ENCODE measurements around the gene PACSIN1. TPM values are rescaled to one million over a fixed set of nuclear protein-coding genes. Genes with fewer than 3 reads are reported as not detected.

The PACSIN1 gene
- total RNA-seq, 1 donor, result not detected

DNA sequence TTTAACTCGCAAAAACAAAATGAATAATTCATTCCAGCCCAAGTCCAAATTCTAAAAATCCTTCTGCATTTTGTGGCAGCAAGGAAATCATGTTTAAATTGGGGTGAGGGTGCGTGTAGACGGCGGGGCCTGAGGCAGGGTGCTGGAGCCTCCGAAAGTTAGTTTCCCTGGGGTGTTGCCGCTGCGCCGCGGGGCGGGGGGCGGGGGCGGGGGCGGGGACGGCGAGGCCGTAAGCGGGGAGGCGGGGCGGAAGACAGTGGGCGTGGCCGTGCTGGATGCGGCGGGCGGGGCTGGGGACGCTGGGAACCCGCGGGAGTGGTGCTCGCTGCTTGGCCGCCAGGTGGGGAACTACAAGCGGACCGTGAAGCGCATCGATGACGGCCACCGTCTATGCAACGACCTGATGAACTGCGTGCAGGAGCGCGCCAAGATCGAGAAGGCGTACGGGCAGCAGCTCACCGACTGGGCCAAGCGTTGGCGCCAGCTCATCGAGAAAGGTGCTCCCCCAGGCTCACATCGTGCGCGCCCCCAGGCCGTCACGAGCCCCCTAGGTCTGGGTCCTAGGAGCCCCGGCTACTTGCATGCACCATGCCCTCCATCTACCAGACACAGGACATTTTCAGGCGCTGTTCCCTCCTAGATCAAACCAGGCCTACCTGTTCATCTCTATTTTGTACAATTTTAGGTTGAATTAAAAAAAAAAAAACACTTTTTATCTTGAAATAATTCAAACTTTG lies 61.3 kb downstream of the PACSIN1 start:
- H3K4me3 ChIP-seq (ENCODE audit: low read depth, low read length), result peak overlapping the region; percentile 52
- DNase-seq (ENCODE audit: low read depth), result peak; percentile 82
- TF ChIP-seq, protein P1, sequence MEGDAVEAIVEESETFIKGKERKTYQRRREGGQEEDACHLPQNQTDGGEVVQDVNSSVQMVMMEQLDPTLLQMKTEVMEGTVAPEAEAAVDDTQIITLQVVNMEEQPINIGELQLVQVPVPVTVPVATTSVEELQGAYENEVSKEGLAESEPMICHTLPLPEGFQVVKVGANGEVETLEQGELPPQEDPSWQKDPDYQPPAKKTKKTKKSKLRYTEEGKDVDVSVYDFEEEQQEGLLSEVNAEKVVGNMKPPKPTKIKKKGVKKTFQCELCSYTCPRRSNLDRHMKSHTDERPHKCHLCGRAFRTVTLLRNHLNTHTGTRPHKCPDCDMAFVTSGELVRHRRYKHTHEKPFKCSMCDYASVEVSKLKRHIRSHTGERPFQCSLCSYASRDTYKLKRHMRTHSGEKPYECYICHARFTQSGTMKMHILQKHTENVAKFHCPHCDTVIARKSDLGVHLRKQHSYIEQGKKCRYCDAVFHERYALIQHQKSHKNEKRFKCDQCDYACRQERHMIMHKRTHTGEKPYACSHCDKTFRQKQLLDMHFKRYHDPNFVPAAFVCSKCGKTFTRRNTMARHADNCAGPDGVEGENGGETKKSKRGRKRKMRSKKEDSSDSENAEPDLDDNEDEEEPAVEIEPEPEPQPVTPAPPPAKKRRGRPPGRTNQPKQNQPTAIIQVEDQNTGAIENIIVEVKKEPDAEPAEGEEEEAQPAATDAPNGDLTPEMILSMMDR (IDR thresholded peaks at IDR 0.05; ENCODE audit: insufficient read depth, low read length), result peak; percentile 77

DNA sequence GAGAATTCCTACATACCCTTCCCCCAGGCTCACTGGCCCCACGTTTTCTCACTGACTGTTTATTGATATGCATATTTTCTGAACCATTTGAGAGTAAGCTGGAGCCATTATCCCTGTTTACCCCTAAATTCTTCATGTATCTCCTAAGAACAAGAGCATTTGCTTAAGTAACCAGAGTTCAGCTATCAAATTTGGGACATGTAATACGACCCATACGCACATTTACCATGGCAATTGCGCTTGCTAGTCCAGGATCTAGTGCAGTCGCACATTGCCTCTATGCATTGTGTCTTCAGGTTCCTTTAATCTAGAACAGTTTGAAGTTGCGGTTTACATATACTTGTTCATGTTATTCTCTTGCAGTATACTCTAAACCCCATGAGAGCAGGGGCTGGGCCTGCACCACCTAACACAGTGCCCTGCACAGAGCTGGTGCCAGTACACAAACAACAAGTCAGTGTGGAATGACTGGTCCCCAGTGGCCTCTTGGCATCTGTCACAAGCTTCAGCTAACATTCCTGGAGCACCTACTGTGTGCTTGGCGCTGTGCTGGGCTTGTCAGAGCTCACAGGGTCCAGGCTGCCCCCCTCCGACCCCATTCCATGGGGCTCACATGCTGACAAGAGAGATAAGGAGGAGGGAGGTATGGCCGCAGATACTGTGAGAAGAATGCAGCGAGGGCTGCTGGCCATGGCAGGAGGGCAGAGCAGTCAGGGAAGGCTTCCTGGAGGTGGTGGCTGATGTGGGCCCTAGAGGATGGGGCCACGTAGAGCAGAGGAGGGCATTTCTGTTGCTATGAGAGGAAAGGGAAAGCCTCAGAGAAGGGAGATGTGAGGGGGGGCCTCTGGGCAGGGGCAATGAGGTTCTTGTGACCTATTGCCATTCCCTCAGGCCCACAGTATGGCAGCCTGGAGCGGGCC lies 62.1 kb downstream of the PACSIN1 start:
- H3K4me3 ChIP-seq (ENCODE audit: low read depth, low read length), result no peak overlapping the region
- no peak for DNase-seq (ENCODE audit: low read depth)
- TF ChIP-seq, protein P1 (IDR thresholded peaks at IDR 0.05; ENCODE audit: insufficient read depth, low read length), result no peak

DNA sequence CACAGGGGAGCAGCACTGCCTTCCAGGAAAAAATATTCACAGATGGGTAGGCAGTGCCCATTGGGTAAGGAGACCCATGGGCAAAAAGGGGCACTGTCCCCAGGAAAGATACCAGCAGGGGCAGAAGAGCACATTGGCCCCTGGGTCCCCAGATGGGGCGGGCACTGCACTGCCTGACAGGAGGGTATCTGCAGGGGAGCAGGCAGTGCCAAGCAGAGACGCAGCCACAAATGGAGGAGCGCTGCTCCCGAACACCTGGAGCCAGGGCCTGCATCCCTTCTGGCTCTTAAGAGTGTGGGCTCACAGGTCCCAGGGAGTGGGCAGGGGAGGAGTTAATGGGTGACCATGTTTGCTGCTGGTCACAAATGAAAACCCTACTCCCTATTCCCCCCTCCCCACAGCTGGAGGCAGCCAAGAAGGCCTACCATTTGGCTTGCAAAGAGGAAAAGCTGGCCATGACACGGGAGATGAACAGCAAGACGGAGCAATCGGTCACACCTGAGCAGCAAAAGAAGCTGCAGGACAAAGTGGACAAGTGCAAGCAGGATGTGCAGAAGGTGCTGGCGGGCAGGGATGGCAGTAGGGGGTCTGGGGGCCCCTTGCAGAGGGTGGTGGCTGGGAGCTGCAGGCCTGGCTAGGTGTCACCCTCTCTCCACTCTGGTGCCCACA lies 63.3 kb downstream of the PACSIN1 start:
- no peak for DNase-seq (ENCODE audit: low read depth)
- TF ChIP-seq, protein P1 (IDR thresholded peaks at IDR 0.05; ENCODE audit: insufficient read depth, low read length), result no peak
- H3K4me3 ChIP-seq (ENCODE audit: low read depth, low read length), result no peak overlapping the region

DNA sequence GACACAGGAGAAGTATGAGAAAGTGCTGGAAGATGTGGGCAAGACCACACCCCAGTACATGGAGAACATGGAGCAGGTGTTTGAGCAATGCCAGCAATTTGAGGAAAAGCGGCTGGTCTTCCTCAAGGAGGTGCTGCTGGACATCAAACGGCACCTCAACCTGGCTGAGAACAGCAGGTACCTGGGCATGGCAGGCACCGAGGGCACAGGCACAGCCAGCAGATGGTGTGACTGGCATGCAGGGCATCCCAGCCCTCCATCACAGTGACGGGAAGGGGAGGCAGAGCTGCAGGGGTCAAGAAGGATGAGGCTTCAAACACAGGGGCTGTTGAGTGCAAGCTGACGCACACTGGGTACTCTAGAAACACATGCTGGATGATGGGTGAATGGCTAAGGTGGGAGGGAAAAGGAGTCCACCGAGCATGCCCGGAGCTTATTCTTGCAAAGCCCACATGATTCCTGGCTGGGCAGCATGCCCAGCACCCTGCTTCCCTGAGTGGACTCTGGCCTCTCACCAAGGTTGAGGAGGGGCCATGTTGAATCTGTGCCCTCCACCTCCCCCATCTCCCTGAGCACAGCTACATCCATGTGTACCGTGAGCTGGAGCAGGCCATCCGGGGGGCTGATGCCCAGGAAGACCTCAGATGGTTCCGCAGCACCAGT lies 63.9 kb downstream of the PACSIN1 start:
- no peak overlapping the region for H3K4me3 ChIP-seq (ENCODE audit: low read depth, low read length)
- no peak for DNase-seq (ENCODE audit: low read depth)
- TF ChIP-seq, protein P1 (IDR thresholded peaks at IDR 0.05; ENCODE audit: insufficient read depth, low read length), result no peak

DNA sequence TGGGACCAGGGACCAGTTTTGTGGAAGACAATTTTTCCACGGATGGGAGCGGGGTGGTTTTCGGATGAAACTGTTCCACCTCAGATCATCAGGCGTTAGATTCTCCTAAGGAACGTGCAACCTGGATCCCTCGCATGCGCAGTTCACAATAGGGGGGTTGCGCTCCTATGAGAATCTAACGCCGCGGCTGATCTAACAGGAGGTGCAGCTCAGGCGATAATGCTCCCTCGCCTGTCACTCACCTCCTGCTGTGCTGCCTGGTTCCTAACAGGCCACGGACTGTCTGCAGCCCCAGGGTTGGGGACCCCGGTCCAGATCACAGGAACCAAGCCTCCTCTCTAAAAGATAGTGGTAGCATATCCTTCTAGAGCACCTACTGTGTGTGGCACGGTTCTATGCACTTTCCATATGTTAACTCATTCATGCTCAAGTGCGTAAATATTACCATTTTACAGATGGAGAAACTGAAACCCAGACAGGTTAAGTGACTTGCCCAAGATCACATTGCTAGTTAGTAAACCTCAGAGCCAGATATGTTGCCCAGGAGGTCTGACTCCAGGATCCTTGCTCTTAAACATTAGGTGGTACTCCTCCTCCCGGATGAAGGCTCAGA lies 65.0 kb downstream of the PACSIN1 start:
- DNase-seq (ENCODE audit: low read depth), result no peak
- TF ChIP-seq, protein P1 (IDR thresholded peaks at IDR 0.05; ENCODE audit: insufficient read depth, low read length), result no peak
- no peak overlapping the region for H3K4me3 ChIP-seq (ENCODE audit: low read depth, low read length)

All from fibroblast of the aortic adventitia (primary cell).